ENCODE results near the gene KBTBD12. TPM values are rescaled to one million over a fixed set of nuclear protein-coding genes. Genes with fewer than 3 reads are reported as not detected.
A peak's percentile ranks its signal among the peaks of the same experiment; 100 is the strongest.

KBTBD12 gene
- total RNA-seq, 4 donors from 2014 or later, result under 0.01 to 0.87 (median 0.30) TPM; not detected in 1

GRCh38 chr3:127959873-127960272, 44.8 kb downstream of the KBTBD12 start:
- Histone ChIP-seq H3K4me1 (peaks cover 0 to under 1% (median 0%) of the 10 kb centered on the region in 4 donors), H3K9me3 (no peaks in the 10 kb centered on the region), H3K27ac (no peak overlapping the region), H3K4me3 (no peak overlapping the region), H3K36me3 (no peaks in the 10 kb centered on the region), H3K27me3 (no peaks in the 10 kb centered on the region)
- DNase-seq (ENCODE audit: low spot score in 2 of 2), result no peak
- peak in 4 of 5 experiments; percentile 21 to 42 (median 22) for TF ChIP-seq CTCF (IDR thresholded peaks at IDR 0.05)
- no peak for TF ChIP-seq EP300 (IDR thresholded peaks at IDR 0.05)
- WGBS, 2 donors, result 46 to 53% methylated on average over 4 of the region's 4 CpGs

DNA sequence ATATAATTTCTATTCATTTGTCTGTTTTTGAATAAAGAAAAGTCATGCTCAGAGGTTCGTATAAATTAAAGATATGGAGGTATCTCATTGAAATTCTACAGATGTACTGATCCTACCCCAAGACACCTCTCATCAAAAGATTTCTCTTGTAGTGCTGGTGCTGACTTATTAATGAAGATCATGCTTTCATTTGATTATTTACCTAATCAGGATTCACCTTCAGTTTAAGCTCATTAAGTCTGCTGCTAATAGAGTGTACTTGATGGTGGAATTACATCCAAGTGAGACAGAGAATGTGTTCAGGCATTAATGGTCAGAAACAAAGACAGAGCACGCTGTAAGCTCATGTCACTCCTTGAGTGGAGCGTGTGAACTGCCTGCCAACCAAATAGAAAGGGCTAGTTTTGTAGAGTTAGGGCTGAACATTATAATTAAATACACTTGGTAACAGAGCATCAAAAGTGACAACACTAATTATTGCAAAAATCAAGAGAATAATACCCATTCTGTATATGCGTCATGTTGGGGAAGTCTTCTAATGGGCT, 45.5 kb downstream of the KBTBD12 start:
- Histone ChIP-seq H3K27me3 (no peaks in the 10 kb centered on the region), H3K4me3 (no peak overlapping the region), H3K9me3 (no peaks in the 10 kb centered on the region), H3K36me3 (no peaks in the 10 kb centered on the region), H3K27ac (no peak overlapping the region), H3K4me1 (no peaks in the 10 kb centered on the region)
- DNase-seq (ENCODE audit: low spot score in 2 of 2), result no peak
- WGBS, 2 donors, result 83 to 85% methylated on average over 4 of the region's 4 CpGs
- no peak for TF ChIP-seq POLR2A (IDR thresholded peaks at IDR 0.05)
- TF ChIP-seq CTCF (IDR thresholded peaks at IDR 0.05), result no peak
- TF ChIP-seq EP300 (IDR thresholded peaks at IDR 0.05), result no peak

DNA sequence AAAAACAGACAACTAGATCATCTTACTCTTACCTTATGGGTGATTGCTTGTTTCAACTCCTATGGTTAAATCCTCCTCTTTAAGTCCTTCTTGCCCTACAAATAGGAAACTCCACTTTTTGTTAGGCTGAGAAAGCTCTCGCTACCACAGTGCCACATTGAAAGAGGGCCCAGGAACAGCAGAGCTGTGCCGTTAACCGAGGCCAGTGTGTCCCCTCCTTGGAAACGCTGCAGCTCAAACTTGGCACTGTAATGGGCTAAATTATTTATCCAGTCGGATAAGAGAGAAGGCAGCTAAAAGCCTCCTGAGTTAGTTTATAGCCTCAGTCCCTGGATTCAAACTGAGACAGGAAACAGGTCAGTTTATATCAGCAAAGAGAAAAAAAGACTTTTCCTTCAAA, 46.1 kb downstream of the KBTBD12 start:
- no peak overlapping the region for H3K27ac ChIP-seq
- no peak for TF ChIP-seq EP300 (IDR thresholded peaks at IDR 0.05)
- TF ChIP-seq CTCF (IDR thresholded peaks at IDR 0.05), result no peak
- TF ChIP-seq POLR2A (IDR thresholded peaks at IDR 0.05), result no peak
- 63 to 75% methylated on average over 5 of the region's 5 CpGs for WGBS, 2 donors
- peaks cover 0 to 2% (median 0%) of the 10 kb centered on the region in 4 donors for H3K9me3 ChIP-seq
- no peaks in the 10 kb centered on the region for H3K4me1 ChIP-seq
- DNase-seq (ENCODE audit: low spot score in 2 of 2), result no peak
- H3K27me3 ChIP-seq, result no peaks in the 10 kb centered on the region
- H3K36me3 ChIP-seq, result no peaks in the 10 kb centered on the region
- no peak overlapping the region for H3K4me3 ChIP-seq

DNA sequence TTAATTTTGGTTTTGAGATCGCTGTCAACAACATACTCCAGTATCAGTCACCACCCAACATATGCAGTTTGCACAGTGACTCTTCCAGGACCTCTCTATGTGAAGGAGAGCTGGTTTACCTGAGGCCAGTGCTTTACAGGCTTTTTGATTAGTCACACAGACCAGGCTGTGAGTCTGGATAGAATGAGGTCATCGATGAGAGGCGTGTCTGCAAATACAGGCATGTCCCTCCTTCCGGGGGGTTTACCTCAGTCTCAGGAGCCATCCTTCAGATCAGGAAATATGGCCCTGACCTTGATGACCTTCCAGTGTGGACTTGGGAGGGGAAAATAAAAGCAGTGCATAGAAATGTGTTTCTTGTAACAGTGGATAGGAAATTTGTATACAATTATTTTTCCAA, 46.9 kb downstream of the KBTBD12 start:
- H3K27ac ChIP-seq, result no peak overlapping the region
- 83% methylated on average over 4 of the region's 4 CpGs for WGBS, 2 donors

DNA sequence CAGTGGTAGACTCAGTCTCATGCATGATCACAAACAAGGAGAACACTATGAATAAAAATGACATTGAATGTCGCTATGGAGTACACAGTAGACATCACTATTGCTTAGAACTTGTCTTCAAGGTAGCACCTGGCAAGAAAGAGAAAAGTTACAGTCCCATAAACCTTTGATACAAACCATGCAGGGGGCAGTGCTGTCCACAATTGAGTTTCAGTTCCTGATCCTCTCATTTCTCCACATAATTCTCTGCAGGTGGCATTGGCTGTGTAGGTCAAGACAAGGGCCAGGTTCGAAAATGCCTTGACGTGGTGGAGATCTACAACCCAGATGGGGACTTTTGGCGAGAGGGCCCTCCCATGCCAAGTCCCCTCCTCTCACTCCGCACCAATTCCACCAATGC, 47.9 kb downstream of the KBTBD12 start:
- no peak overlapping the region for H3K4me3 ChIP-seq
- H3K27me3 ChIP-seq, result no peaks in the 10 kb centered on the region
- H3K4me1 ChIP-seq, result no peaks in the 10 kb centered on the region
- H3K27ac ChIP-seq, result no peak overlapping the region
- H3K9me3 ChIP-seq, result peaks cover 0 to 5% (median 0%) of the 10 kb centered on the region in 4 donors
- H3K36me3 ChIP-seq, result no peaks in the 10 kb centered on the region
- no peak for TF ChIP-seq CTCF (IDR thresholded peaks at IDR 0.05)
- no peak for TF ChIP-seq EP300 (IDR thresholded peaks at IDR 0.05)
- TF ChIP-seq POLR2A (IDR thresholded peaks at IDR 0.05), result no peak
- WGBS, 2 donors, result 90 to 95% methylated on average over 5 of the region's 5 CpGs
- DNase-seq (ENCODE audit: low spot score in 2 of 2), result no peak

More for the DNA sequence above, 46.9 kb downstream of the KBTBD12 start:
- TF ChIP-seq POLR2A (IDR thresholded peaks at IDR 0.05), result no peak
- no peak for TF ChIP-seq CTCF (IDR thresholded peaks at IDR 0.05)
- no peak for TF ChIP-seq EP300 (IDR thresholded peaks at IDR 0.05)
- Histone ChIP-seq H3K36me3 (no peaks in the 10 kb centered on the region), H3K4me3 (no peak overlapping the region), H3K4me1 (no peaks in the 10 kb centered on the region), H3K27me3 (no peaks in the 10 kb centered on the region), H3K9me3 (peaks cover 0 to 5% (median 0%) of the 10 kb centered on the region in 4 donors)
- DNase-seq (ENCODE audit: low spot score in 2 of 2), result no peak

All from tibial nerve (tissue), 4 donors.